ENCODE measurements around the gene ZSWIM8. TPM values are rescaled to one million over a fixed set of nuclear protein-coding genes. Genes with fewer than 3 reads are reported as not detected.

ZSWIM8 gene
- total and polyA plus RNA-seq, 2 donors (not counting 3 experiments of a cell fraction or from before 2014, with no cell fraction given), result 111 to 230 TPM

DNA sequence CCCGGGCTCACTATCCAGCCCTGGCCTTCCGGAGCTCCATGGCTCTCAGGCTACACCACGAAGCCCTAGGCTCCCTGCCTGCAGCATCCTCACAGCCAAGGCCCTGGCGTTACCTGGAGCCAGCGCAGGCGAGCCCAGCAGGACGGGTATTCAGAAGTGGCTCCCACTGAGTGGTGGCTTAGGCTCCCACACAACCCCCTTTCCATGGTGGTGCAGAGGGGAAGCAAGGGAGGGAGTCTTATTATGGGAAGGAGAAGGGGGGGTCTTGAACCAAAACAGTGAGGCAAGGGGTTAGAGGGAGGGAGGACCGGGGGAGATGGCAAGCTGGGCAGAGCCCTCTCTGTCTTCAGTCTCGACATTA is 55.6 kb downstream of the ZSWIM8 start:
- Histone ChIP-seq H3K9me3 (replicated peaks; ENCODE audit: control insufficient read depth, insufficient read depth, low read length) (no peaks in the 10 kb centered on the region), H3K27me3 (ENCODE audit: control insufficient read depth in 2 of 2, insufficient read depth in 2 of 2, low read length in 2 of 2) (no peaks in the 10 kb centered on the region), H4K20me1 (replicated peaks; ENCODE audit: control insufficient read depth, extremely low read depth, insufficient read depth, low read length) (no peaks in the 10 kb centered on the region), H3K4me3 (replicated peaks in 1 of 3; ENCODE audit: insufficient read depth in 1 of 3, low read depth in 1 of 3, low read length in 3 of 3) (no peak overlapping the region), H3K9me1 (replicated peaks; ENCODE audit: control insufficient read depth, extremely low read depth, insufficient read depth, low read length) (no peaks in the 10 kb centered on the region), H2AFZ (ENCODE audit: low read depth, low read length) (no peak overlapping the region), H3K27ac (ENCODE audit: insufficient read depth, low read depth, low read length) (no peak overlapping the region), H3K36me3 (ENCODE audit: control insufficient read depth in 2 of 2, extremely low read depth in 1 of 2, insufficient read depth in 2 of 2, low read length in 2 of 2) (peaks cover 0 to 3% of the 10 kb centered on the region in 2 experiments), H3K4me2 (ENCODE audit: insufficient read depth, low read length) (no peak overlapping the region), H3K4me1 (ENCODE audit: control insufficient read depth, extremely low read depth, insufficient read depth, low read length) (peaks cover 34% of the 10 kb centered on the region), H3K9ac (replicated peaks; ENCODE audit: extremely low read depth, insufficient read depth, low read length) (no peak overlapping the region), H3K79me2 (ENCODE audit: control insufficient read depth, insufficient read depth, low read length) (no peaks in the 10 kb centered on the region)
- FAIRE-seq (no peak), DNase-seq (ENCODE audit: low read depth, low spot score) (no peak)
- no TSS peak for BruUV-seq (replicated peaks)
- dilution Hi-C loops (cut with MboI; ENCODE audit: extremely low pct_ligation_motif_present, low sequenced_read_pairs), result no loop called here
- ChIA-PET CTCF (interaction anchor here (0.9 to 1.3 kb wide), 5 partner anchors 7 to 39 kb away, joined by 3 to 7 read pairs (median 4); no protein-coding TSS in a partner anchor), POLR2A (no interaction called here)
- TF ChIP-seq POLR2AphosphoS5 (IDR thresholded peaks at IDR 0.05; ENCODE audit: insufficient read depth, low read depth, low read length) (no peak), FOS (IDR thresholded peaks at IDR 0.05; ENCODE audit: borderline replicate concordance, insufficient read depth, low read length) (no peak)
- TF ChIP-seq, protein P1, sequence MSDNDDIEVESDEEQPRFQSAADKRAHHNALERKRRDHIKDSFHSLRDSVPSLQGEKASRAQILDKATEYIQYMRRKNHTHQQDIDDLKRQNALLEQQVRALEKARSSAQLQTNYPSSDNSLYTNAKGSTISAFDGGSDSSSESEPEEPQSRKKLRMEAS (IDR thresholded peaks at IDR 0.05; ENCODE audit: insufficient read depth, insufficient read length), result no peak
- intact Hi-C loops (cut with micrococcal nuclease), result no loop called here

- POLR2A ChIA-PET, result no interaction called here
- H3K9ac ChIP-seq (replicated peaks; ENCODE audit: extremely low read depth, insufficient read depth, low read length), result no peak overlapping the region
- no peaks in the 10 kb centered on the region for H3K79me2 ChIP-seq (ENCODE audit: control insufficient read depth, insufficient read depth, low read length)
- CTCF ChIA-PET, result interaction anchor here (0.8 to 1.1 kb wide), 2 partner anchors 22 to 26 kb away, joined by 3 read pairs; no protein-coding TSS in a partner anchor
- H3K27ac ChIP-seq (ENCODE audit: insufficient read depth, low read depth, low read length), result no peak overlapping the region
- no peak overlapping the region for H3K4me3 ChIP-seq (replicated peaks in 1 of 3; ENCODE audit: insufficient read depth in 1 of 3, low read depth in 1 of 3, low read length in 3 of 3)
- TF ChIP-seq, protein P1 (IDR thresholded peaks at IDR 0.05; ENCODE audit: insufficient read depth, insufficient read length), result no peak
- TF ChIP-seq MYC (IDR thresholded peaks at IDR 0.05; ENCODE audit: low read depth, low read length), result no peak
- TF ChIP-seq POLR2A (IDR thresholded peaks at IDR 0.05; ENCODE audit: low read depth, low read length), result no peak
- no peak for TF ChIP-seq JUN (IDR thresholded peaks at IDR 0.05; ENCODE audit: borderline replicate concordance, insufficient read depth, insufficient read length, low read depth)
- no peak for TF ChIP-seq EZH2 (IDR thresholded peaks at IDR 0.05; ENCODE audit: borderline replicate concordance, low read depth, low read length, severe bottlenecking)
- no peak for TF ChIP-seq GATA2 (IDR thresholded peaks at IDR 0.05; ENCODE audit: insufficient read depth, insufficient read length, low read depth, low read length)
- no peak for TF ChIP-seq POLR2AphosphoS5 (IDR thresholded peaks at IDR 0.05; ENCODE audit: insufficient read depth, low read depth, low read length)
- no peak for TF ChIP-seq FOS (IDR thresholded peaks at IDR 0.05; ENCODE audit: borderline replicate concordance, insufficient read depth, low read length)
- TF ChIP-seq, protein P2, sequence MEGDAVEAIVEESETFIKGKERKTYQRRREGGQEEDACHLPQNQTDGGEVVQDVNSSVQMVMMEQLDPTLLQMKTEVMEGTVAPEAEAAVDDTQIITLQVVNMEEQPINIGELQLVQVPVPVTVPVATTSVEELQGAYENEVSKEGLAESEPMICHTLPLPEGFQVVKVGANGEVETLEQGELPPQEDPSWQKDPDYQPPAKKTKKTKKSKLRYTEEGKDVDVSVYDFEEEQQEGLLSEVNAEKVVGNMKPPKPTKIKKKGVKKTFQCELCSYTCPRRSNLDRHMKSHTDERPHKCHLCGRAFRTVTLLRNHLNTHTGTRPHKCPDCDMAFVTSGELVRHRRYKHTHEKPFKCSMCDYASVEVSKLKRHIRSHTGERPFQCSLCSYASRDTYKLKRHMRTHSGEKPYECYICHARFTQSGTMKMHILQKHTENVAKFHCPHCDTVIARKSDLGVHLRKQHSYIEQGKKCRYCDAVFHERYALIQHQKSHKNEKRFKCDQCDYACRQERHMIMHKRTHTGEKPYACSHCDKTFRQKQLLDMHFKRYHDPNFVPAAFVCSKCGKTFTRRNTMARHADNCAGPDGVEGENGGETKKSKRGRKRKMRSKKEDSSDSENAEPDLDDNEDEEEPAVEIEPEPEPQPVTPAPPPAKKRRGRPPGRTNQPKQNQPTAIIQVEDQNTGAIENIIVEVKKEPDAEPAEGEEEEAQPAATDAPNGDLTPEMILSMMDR (IDR thresholded peaks at IDR 0.05; ENCODE audit: extremely low read depth in 1 of 2, insufficient read depth in 1 of 2, low read depth in 1 of 2, low read length in 2 of 2), result no peak
- FAIRE-seq (no peak), DNase-seq (ENCODE audit: low read depth, low spot score) (no peak)
- no TSS peak for BruUV-seq (replicated peaks)
- H3K36me3 ChIP-seq (ENCODE audit: control insufficient read depth in 2 of 2, extremely low read depth in 1 of 2, insufficient read depth in 2 of 2, low read length in 2 of 2), result peaks cover 0 to 5% of the 10 kb centered on the region in 2 experiments
- H4K20me1 ChIP-seq (replicated peaks; ENCODE audit: control insufficient read depth, extremely low read depth, insufficient read depth, low read length), result no peaks in the 10 kb centered on the region
- H3K4me1 ChIP-seq (ENCODE audit: control insufficient read depth, extremely low read depth, insufficient read depth, low read length), result peaks cover 28% of the 10 kb centered on the region
- intact Hi-C loops (cut with micrococcal nuclease) (no loop called here), dilution Hi-C loops (cut with MboI; ENCODE audit: extremely low pct_ligation_motif_present, low sequenced_read_pairs) (no loop called here)
- no peaks in the 10 kb centered on the region for H3K27me3 ChIP-seq (ENCODE audit: control insufficient read depth in 2 of 2, insufficient read depth in 2 of 2, low read length in 2 of 2)
- H3K9me3 ChIP-seq (replicated peaks; ENCODE audit: control insufficient read depth, insufficient read depth, low read length), result no peaks in the 10 kb centered on the region
- no peaks in the 10 kb centered on the region for H3K9me1 ChIP-seq (replicated peaks; ENCODE audit: control insufficient read depth, extremely low read depth, insufficient read depth, low read length)
- no peak overlapping the region for H3K4me2 ChIP-seq (ENCODE audit: insufficient read depth, low read length)
- H2AFZ ChIP-seq (ENCODE audit: low read depth, low read length), result no peak overlapping the region
Measured at GRCh38 chr10:73841526-73842285, 56.3 kb downstream of the ZSWIM8 start.
